Ovary (tissue), 3 donors: Measurements from ENCODE around the gene ADCY5.

ENCODE experiments used
- POLR2A ChIP-seq: fragments of 450-650 bp; IDR thresholded peaks from one replicate; pipeline ENCODE4 v1.6.1; 2017; ENCODE audit warnings: antibody characterized with exemption, mild to moderate bottlenecking, moderate library complexity
- TF ChIP-seq, protein P1 (sequence below), 3 donors: fragments of 450-650 bp in 2 of 3; fragments of 200-600 bp in 1 of 3; IDR thresholded peaks; one replicate each; pipeline versions ENCODE4 v1.5.1 to v1.8.0; 2016 to 2022; ENCODE audit warnings: antibody characterized with exemption in 3 of 3, mild to moderate bottlenecking in 1 of 3
- donor health status: DM: no; HTN: no; CAD: no.

DNA sequence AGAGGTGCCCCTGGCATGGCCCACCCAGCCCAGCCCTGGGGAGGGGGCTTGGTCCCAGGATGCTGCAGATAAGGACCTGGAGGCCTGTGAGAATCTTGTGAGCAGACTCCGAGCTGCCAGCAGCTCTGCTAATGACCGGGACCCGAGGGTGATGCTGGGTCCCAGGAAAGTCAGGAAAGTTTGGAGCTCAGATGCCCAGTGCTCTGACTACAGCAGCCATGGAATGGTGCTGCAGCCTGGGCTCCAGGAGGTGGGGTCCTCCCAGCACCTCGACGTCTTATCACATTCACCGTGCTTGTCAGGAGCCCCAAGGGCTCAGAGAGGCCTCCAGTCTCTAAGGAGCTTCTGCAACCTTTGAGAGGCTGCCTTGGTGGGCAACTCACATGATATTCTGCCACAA, 34.3 kb upstream of the ADCY5 start:
- TF ChIP-seq, protein P1, sequence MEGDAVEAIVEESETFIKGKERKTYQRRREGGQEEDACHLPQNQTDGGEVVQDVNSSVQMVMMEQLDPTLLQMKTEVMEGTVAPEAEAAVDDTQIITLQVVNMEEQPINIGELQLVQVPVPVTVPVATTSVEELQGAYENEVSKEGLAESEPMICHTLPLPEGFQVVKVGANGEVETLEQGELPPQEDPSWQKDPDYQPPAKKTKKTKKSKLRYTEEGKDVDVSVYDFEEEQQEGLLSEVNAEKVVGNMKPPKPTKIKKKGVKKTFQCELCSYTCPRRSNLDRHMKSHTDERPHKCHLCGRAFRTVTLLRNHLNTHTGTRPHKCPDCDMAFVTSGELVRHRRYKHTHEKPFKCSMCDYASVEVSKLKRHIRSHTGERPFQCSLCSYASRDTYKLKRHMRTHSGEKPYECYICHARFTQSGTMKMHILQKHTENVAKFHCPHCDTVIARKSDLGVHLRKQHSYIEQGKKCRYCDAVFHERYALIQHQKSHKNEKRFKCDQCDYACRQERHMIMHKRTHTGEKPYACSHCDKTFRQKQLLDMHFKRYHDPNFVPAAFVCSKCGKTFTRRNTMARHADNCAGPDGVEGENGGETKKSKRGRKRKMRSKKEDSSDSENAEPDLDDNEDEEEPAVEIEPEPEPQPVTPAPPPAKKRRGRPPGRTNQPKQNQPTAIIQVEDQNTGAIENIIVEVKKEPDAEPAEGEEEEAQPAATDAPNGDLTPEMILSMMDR (IDR thresholded peaks at IDR 0.05), result no peak
- no peak for TF ChIP-seq POLR2A
